WTC11 (cell line): ENCODE measurements around the gene FAM193B. TPM values are rescaled to one million over a fixed set of nuclear protein-coding genes. Genes with fewer than 3 reads are reported as not detected.

Experiments
- ATAC-seq: fragments of 200-7000 bp; cut with Tn5 transposase; 2 replicates; pipeline ENCODE4 v1.10.0; 2021; ENCODE audit warnings: mild to moderate bottlenecking, moderate library complexity
- CTCF ChIA-PET: fragments of 300-600 bp; sonication (Branson Sonifier 250); formaldehyde crosslinking; loops from one replicate; lab custom pipeline; 2021; ENCODE audit warnings: antibody characterized with exemption; lab: Charles Lee
- POLR2A ChIA-PET: fragments of 350-600 bp; sonication (Branson Sonifier 250); formaldehyde crosslinking; loops from one replicate; lab custom pipeline; 2021; ENCODE audit warnings: antibody characterized with exemption; lab: Charles Lee
- DNase-seq: peaks from one replicate; pipeline ENCODE4 v3.0.0; 2021; ENCODE audit warnings: low spot score
- H3K27ac Mint-ChIP-seq: 2 replicates; pipeline ENCODE4 v1.8.0; 2021; ENCODE audit warnings: mixed read lengths
- H3K27me3 Mint-ChIP-seq: 2 replicates; pipeline ENCODE4 v1.8.0; 2021; ENCODE audit warnings: low read depth, mild to moderate bottlenecking, moderate library complexity, mixed read lengths
- H3K36me3 Mint-ChIP-seq: 2 replicates; pipeline ENCODE4 v1.8.0; 2021; ENCODE audit warnings: mixed read lengths
- H3K4me1 Mint-ChIP-seq: 2 replicates; pipeline ENCODE4 v1.8.0; 2022; ENCODE audit warnings: mixed read lengths
- H3K4me3 Mint-ChIP-seq: 2 replicates; pipeline ENCODE4 v1.8.0; 2021; ENCODE audit warnings: mild to moderate bottlenecking, moderate library complexity, mixed read lengths
- H3K9me3 Mint-ChIP-seq: 2 replicates; pipeline ENCODE4 v1.8.0; 2021; ENCODE audit warnings: mixed read lengths
- ATF2 ChIP-seq: sonication (generic); formaldehyde crosslinking; IDR thresholded peaks from 2 replicates; pipeline ENCODE4 v1.8.1; 2022; ENCODE audit warnings: low read depth, missing genetic modification reagents, borderline replicate concordance
- CREB1 ChIP-seq: sonication (generic); formaldehyde crosslinking; IDR thresholded peaks from 2 replicates; pipeline ENCODE4 v1.8.0; 2023; ENCODE audit warnings: mild to moderate bottlenecking, missing genetic modification reagents
- CTCF ChIP-seq: fragments of 200-600 bp; IDR thresholded peaks from 2 replicates; pipeline ENCODE4 v1.8.0; 2022; ENCODE audit warnings: antibody characterized with exemption
- ELF4 ChIP-seq: sonication (generic); formaldehyde crosslinking; IDR thresholded peaks from 2 replicates; pipeline ENCODE4 v1.8.1; 2022; ENCODE audit warnings: low read depth, mild to moderate bottlenecking, moderate library complexity, missing genetic modification reagents
- ERG ChIP-seq: fragments of 250-450 bp; sonication (Bioruptor Pico); IDR thresholded peaks from 2 replicates; pipeline ENCODE4 v1.8.0; 2021; ENCODE audit warnings: mild to moderate bottlenecking
- FOXK1 ChIP-seq: sonication (generic); formaldehyde crosslinking; IDR thresholded peaks from 2 replicates; pipeline ENCODE4 v1.8.0; 2022; ENCODE audit warnings: mild to moderate bottlenecking, moderate library complexity, missing genetic modification reagents
- FOXP1 ChIP-seq: sonication (generic); formaldehyde crosslinking; IDR thresholded peaks from 2 replicates; pipeline ENCODE4 v1.8.0; 2022; ENCODE audit warnings: missing genetic modification reagents, mild to moderate bottlenecking, moderate library complexity, borderline replicate concordance
- GABPB1 ChIP-seq: sonication (generic); formaldehyde crosslinking; IDR thresholded peaks from 2 replicates; pipeline ENCODE4 v1.8.1; 2023; ENCODE audit warnings: mild to moderate bottlenecking, missing genetic modification reagents
- GRHL2 ChIP-seq: fragments of 250-450 bp; sonication (Bioruptor Pico); IDR thresholded peaks from 2 replicates; pipeline ENCODE4 v1.8.0; 2022; ENCODE audit warnings: mild to moderate bottlenecking, moderate library complexity; ENCODE audit not compliant: insufficient replicate concordance, severe bottlenecking
- GTF2I ChIP-seq: fragments of 250-450 bp; sonication (Bioruptor Pico); conservative IDR thresholded peaks from 2 replicates; pipeline ENCODE4 v1.4.0; 2021; ENCODE audit warnings: mild to moderate bottlenecking
- IRF2 ChIP-seq: sonication (generic); formaldehyde crosslinking; IDR thresholded peaks from 2 replicates; pipeline ENCODE4 v1.8.0; 2022; ENCODE audit warnings: low read depth, missing genetic modification reagents, borderline replicate concordance
- JUN ChIP-seq: sonication (generic); formaldehyde crosslinking; IDR thresholded peaks from 2 replicates; pipeline ENCODE4 v1.8.0; 2023; ENCODE audit warnings: mild to moderate bottlenecking, missing genetic modification reagents
- MXD4 ChIP-seq: fragments of 250-450 bp; sonication (Bioruptor Pico); IDR thresholded peaks from 2 replicates; pipeline ENCODE4 v1.8.0; 2021; ENCODE audit warnings: mild to moderate bottlenecking, moderate library complexity, borderline replicate concordance
- NFATC4 ChIP-seq: fragments of 250-450 bp; sonication (Bioruptor Pico); IDR thresholded peaks from 2 replicates; pipeline ENCODE4 v1.9.0; 2021; ENCODE audit warnings: mild to moderate bottlenecking
- NFYB ChIP-seq: sonication (generic); formaldehyde crosslinking; conservative IDR thresholded peaks from 2 replicates; pipeline ENCODE4 v1.8.0; 2022; ENCODE audit warnings: low read depth, missing genetic modification reagents
- NR2C2 ChIP-seq: sonication (generic); formaldehyde crosslinking; IDR thresholded peaks from 2 replicates; pipeline ENCODE4 v1.8.0; 2022; ENCODE audit warnings: mild to moderate bottlenecking, missing genetic modification reagents
- NR3C1 ChIP-seq: sonication (generic); formaldehyde crosslinking; conservative IDR thresholded peaks from 2 replicates; pipeline ENCODE4 v1.8.1; 2023; ENCODE audit warnings: low read depth, mild to moderate bottlenecking, missing genetic modification reagents
- RELA ChIP-seq: sonication (generic); formaldehyde crosslinking; IDR thresholded peaks from 2 replicates; pipeline ENCODE4 v1.8.1; 2022; ENCODE audit warnings: missing genetic modification reagents, mild to moderate bottlenecking, borderline replicate concordance
- SMAD4 ChIP-seq: sonication (generic); formaldehyde crosslinking; IDR thresholded peaks from 2 replicates; pipeline ENCODE4 v1.8.0; 2022; ENCODE audit warnings: mild to moderate bottlenecking, missing genetic modification reagents
- STAT6 ChIP-seq: sonication (generic); formaldehyde crosslinking; conservative IDR thresholded peaks from 2 replicates; pipeline ENCODE4 v1.8.1; 2023; ENCODE audit warnings: mild to moderate bottlenecking, low read depth, missing genetic modification reagents, moderate library complexity
- TEAD4 ChIP-seq: sonication (generic); formaldehyde crosslinking; IDR thresholded peaks from 2 replicates; pipeline ENCODE4 v1.8.0; 2022; ENCODE audit warnings: mild to moderate bottlenecking, missing genetic modification reagents
- ZMAT4 ChIP-seq: fragments of 250-450 bp; sonication (Bioruptor Pico); IDR thresholded peaks from 2 replicates; pipeline ENCODE4 v1.9.0; 2021; ENCODE audit warnings: mild to moderate bottlenecking
- ZNF317 ChIP-seq: sonication (generic); formaldehyde crosslinking; IDR thresholded peaks from 2 replicates; pipeline ENCODE4 v1.8.1; 2023; ENCODE audit warnings: low read depth, mild to moderate bottlenecking, moderate library complexity, missing genetic modification reagents, borderline replicate concordance
- ZSCAN18 ChIP-seq: fragments of 250-450 bp; sonication (Bioruptor Pico); IDR thresholded peaks from 2 replicates; pipeline ENCODE4 v2.1.2; 2022; ENCODE audit warnings: mild to moderate bottlenecking, moderate library complexity
- total RNA-seq: library from RNA; stranded (reverse); gene quantifications from 3 replicates; pipeline ENCODE4 v1.2.3, GENCODE V29; 2021

The FAM193B gene
- total RNA-seq, 1 experiment from 2014 or later = 101 TPM

GRCh38 chr5:177540438-177540837, 13.9 kb downstream of the FAM193B start:
- no peak for ATAC-seq
- H3K27me3 Mint-ChIP-seq = no peaks in the 10 kb centered on the region
- ChIA-PET POLR2A (interaction anchor here (0.7 kb wide), 1 partner anchor 226 kb away, joined by 3 read pairs; no protein-coding TSS in a partner anchor), CTCF (interaction anchor here (0.5 kb wide), 1 partner anchor 59 kb away, joined by 3 read pairs; no protein-coding TSS in a partner anchor)
- TF ChIP-seq GRHL2 (CRISPR knock-in tag) = no peak
- TF ChIP-seq NR2C2 (CRISPR knock-in tag) = no peak
- no peak for TF ChIP-seq JUN
- no peak for TF ChIP-seq ERG (CRISPR knock-in tag)
- no peak for TF ChIP-seq CREB1
- TF ChIP-seq, all 79 proteins: peak for 0
- peak overlapping the region; percentile 60 for H3K27ac Mint-ChIP-seq
- H3K36me3 Mint-ChIP-seq = peaks cover 34% of the 10 kb centered on the region
- no peaks in the 10 kb centered on the region for H3K9me3 Mint-ChIP-seq
- no peak overlapping the region for H3K4me3 Mint-ChIP-seq
- H3K4me1 Mint-ChIP-seq = no peaks in the 10 kb centered on the region
- DNase-seq = no peak

GRCh38 chr5:177539411-177539810, 15.0 kb downstream of the FAM193B start:
- no peak for TF ChIP-seq NR3C1 (CRISPR knock-in tag)

GRCh38 chr5:177538876-177539275, 15.5 kb downstream of the FAM193B start:
- ChIA-PET POLR2A (no interaction called here), CTCF (interaction anchor here (0.6 to 1.3 kb wide), 2 partner anchors 37 to 148 kb away, joined by 3 to 4 read pairs; no protein-coding TSS in a partner anchor)
- no peaks in the 10 kb centered on the region for H3K9me3 Mint-ChIP-seq
- ATAC-seq (no peak), DNase-seq (no peak)
- H3K27me3 Mint-ChIP-seq = no peaks in the 10 kb centered on the region
- no peaks in the 10 kb centered on the region for H3K4me1 Mint-ChIP-seq
- H3K36me3 Mint-ChIP-seq = peaks cover 39% of the 10 kb centered on the region
- no peak overlapping the region for H3K4me3 Mint-ChIP-seq
- H3K27ac Mint-ChIP-seq = no peak overlapping the region
- TF ChIP-seq ZMAT4 (CRISPR knock-in tag) (no peak), STAT6 (no peak), ATF2 (CRISPR knock-in tag) (no peak), ZNF317 (CRISPR knock-in tag) (no peak), TEAD4 (CRISPR knock-in tag) (no peak), IRF2 (CRISPR knock-in tag) (no peak), CTCF (no peak), SMAD4 (CRISPR knock-in tag) (no peak), ELF4 (CRISPR knock-in tag) (no peak), MXD4 (CRISPR knock-in tag) (no peak), RELA (no peak), ZSCAN18 (no peak), GABPB1 (CRISPR knock-in tag) (no peak), NFYB (CRISPR knock-in tag) (no peak), GTF2I (CRISPR knock-in tag) (no peak), NFATC4 (CRISPR knock-in tag) (no peak), FOXK1 (CRISPR knock-in tag) (no peak), FOXP1 (CRISPR knock-in tag) (no peak)
- TF ChIP-seq, all 79 proteins: peak for 0

More at GRCh38 chr5:177539411-177539810, 15.0 kb downstream of the FAM193B start:
- Mint-ChIP-seq H3K4me3 (no peak overlapping the region), H3K36me3 (peaks cover 39% of the 10 kb centered on the region), H3K27ac (peak overlapping the region; percentile 63; the same call in 1 of the 2 replicates), H3K27me3 (no peaks in the 10 kb centered on the region), H3K9me3 (no peaks in the 10 kb centered on the region), H3K4me1 (no peaks in the 10 kb centered on the region)
- POLR2A ChIA-PET = no interaction called here
- no peak for DNase-seq
- ATAC-seq = no peak
- CTCF ChIA-PET = no interaction called here
